K562 (cell line): ENCODE data around the gene TNKS2. TPM values are rescaled to one million over a fixed set of nuclear protein-coding genes. Genes with fewer than 3 reads are reported as not detected.

Experiments
- ARID1B ChIP-seq: fragments of 450-650 bp; IDR thresholded peaks from 2 replicates; pipeline ENCODE4 v1.6.1; 2016; ENCODE audit warnings: antibody characterized with exemption, mild to moderate bottlenecking, inconsistent platforms
- ATF3 ChIP-seq, 2 experiments: fragments of 450-650 bp in 1 of 2; sonication (generic) in 1 of 2; formaldehyde crosslinking in 1 of 2; IDR thresholded peaks in 1 of 2; conservative IDR thresholded peaks in 1 of 2; 2 replicates each; pipeline versions ENCODE4 v1.6.1 to v1.8.1; 2016 to 2023; ENCODE audit warnings: mild to moderate bottlenecking in 2 of 2, moderate library complexity in 2 of 2, inconsistent platforms in 1 of 2, missing genetic modification reagents in 1 of 2
- CEBPB ChIP-seq: fragments of 450-650 bp; IDR thresholded peaks from 2 replicates; pipeline ENCODE4 v1.6.1; 2016; ENCODE audit warnings: missing genetic modification characterization, missing compliant biosample characterization
- CHD2 ChIP-seq: IDR thresholded peaks from 2 replicates; pipeline ENCODE4 v1.6.1; 2011; ENCODE audit warnings: low read depth, low read length
- DPF2 ChIP-seq: fragments of 450-650 bp; IDR thresholded peaks from 2 replicates; pipeline ENCODE4 v1.6.1; 2016
- EP300 ChIP-seq: IDR thresholded peaks from 2 replicates; pipeline ENCODE4 v1.6.1; 2012; ENCODE audit warnings: low read length, improper control_type of control experiment
- ETV1 ChIP-seq: fragments of 450-650 bp; conservative IDR thresholded peaks from 2 replicates; pipeline ENCODE4 v1.6.1; 2016; ENCODE audit warnings: missing genetic modification characterization, control low read depth, low read depth, missing compliant biosample characterization
- FOXK2 ChIP-seq, 2 experiments: fragments of 450-650 bp; IDR thresholded peaks in 1 of 2; conservative IDR thresholded peaks in 1 of 2; 2 replicates each; pipeline ENCODE4 v1.6.1; 2016; ENCODE audit warnings: low read depth in 2 of 2, mild to moderate bottlenecking in 1 of 2
- FOXM1 ChIP-seq, 2 experiments: fragments of 450-650 bp in 1 of 2; sonication (generic) in 1 of 2; formaldehyde crosslinking in 1 of 2; IDR thresholded peaks; 2 replicates each; pipeline versions ENCODE4 v1.6.1 to v1.9.0; 2017 to 2022; ENCODE audit warnings: low read depth in 2 of 2, mild to moderate bottlenecking in 2 of 2, missing genetic modification reagents in 1 of 2, moderate library complexity in 1 of 2
- HMBOX1 ChIP-seq: sonication (generic); IDR thresholded peaks from 2 replicates; pipeline ENCODE4 v1.6.1; 2016
- JUN ChIP-seq, 2 experiments: sonication (generic) in 1 of 2; formaldehyde crosslinking in 1 of 2; IDR thresholded peaks; 2 replicates each; pipeline versions ENCODE4 v1.6.1 to v1.8.0; 2012 to 2022; ENCODE audit warnings: borderline replicate concordance in 2 of 2, mild to moderate bottlenecking in 2 of 2, improper control_type of control experiment in 1 of 2, low read depth in 1 of 2, low read length in 1 of 2, missing genetic modification reagents in 1 of 2
- RBM17 ChIP-seq: fragments of 200-400 bp; formaldehyde crosslinking; IDR thresholded peaks from 2 replicates; pipeline ENCODE4 v1.6.1; 2017; ENCODE audit warnings: low read depth, mild to moderate bottlenecking, low read length, borderline replicate concordance
- TAL1 ChIP-seq: fragments of 450-650 bp; IDR thresholded peaks from 2 replicates; pipeline ENCODE4 v1.6.1; 2016; ENCODE audit warnings: mild to moderate bottlenecking
- TEAD4 ChIP-seq, 2 experiments: sonication (generic) in 1 of 2; formaldehyde crosslinking in 1 of 2; IDR thresholded peaks; 2 replicates each; pipeline versions ENCODE4 v1.6.1 to v1.8.0; 2012 to 2022; ENCODE audit warnings: borderline replicate concordance in 1 of 2, inconsistent platforms in 1 of 2, low read length in 1 of 2, mild to moderate bottlenecking in 1 of 2, missing genetic modification reagents in 1 of 2
- TFE3 ChIP-seq: fragments of 450-650 bp; formaldehyde crosslinking; IDR thresholded peaks from 2 replicates; pipeline ENCODE4 v1.4.0; 2020; ENCODE audit warnings: mild to moderate bottlenecking, mixed read lengths
- THRAP3 ChIP-seq: fragments of 450-650 bp; IDR thresholded peaks from 2 replicates; pipeline ENCODE4 v1.6.1; 2016; ENCODE audit warnings: mild to moderate bottlenecking, inconsistent platforms, borderline replicate concordance
- ZNF133 ChIP-seq: fragments of 250-450 bp; sonication (Bioruptor Pico); IDR thresholded peaks from 2 replicates; pipeline ENCODE4 v1.4.0; 2020; ENCODE audit warnings: mild to moderate bottlenecking
- ZNF766 ChIP-seq: fragments of 200-800 bp; sonication (Bioruptor generic); conservative IDR thresholded peaks from 2 replicates; pipeline ENCODE4 v1.6.1; 2016; ENCODE audit warnings: missing genetic modification characterization, missing compliant biosample characterization
- polyA plus RNA-seq, 8 experiments: library from polyadenylated mRNA; depleted of rRNA in 4 of 8; stranded (reverse) in 5 of 8; unstranded in 3 of 8; fragments of >200 nt; fragmentation: Nextera tagmentation in 2 of 8; fragmentation: Illumina TruSeq in 1 of 8; extraction: Ambion mirVana in 2 of 8; extraction: Trizol in 1 of 8; gene quantifications; 2 replicates each; pipeline versions ENCODE4 v1.2.1 to v1.2.3, GENCODE V29; 2011 to 2014; ENCODE audit warnings: inconsistent platforms in 1 of 8, missing spikeins in 1 of 8
- total RNA-seq, 7 experiments: library from RNA; depleted of rRNA in 6 of 7; stranded (reverse); fragments of >200 nt in 6 of 7; fragmentation: Illumina TruSeq in 2 of 7; extraction: Trizol in 2 of 7; gene quantifications; 2 replicates each; pipeline versions ENCODE4 v1.2.1 to v1.2.3, GENCODE V29; 2011 to 2021; ENCODE audit warnings: low replicate concordance in 1 of 7

TNKS2 gene
- total and polyA plus RNA-seq, 9 of the 15 experiments (the other 6 are each of a cell fraction or from before 2014, with no cell fraction given), result 3.5 to 19.8 (median 8.6) TPM

GRCh38 chr10:91901784-91902677 is 103.8 kb downstream of the TNKS2 start (continued):
- TF ChIP-seq HMBOX1, result peak; percentile 63
- TF ChIP-seq CEBPB, result peak; percentile 82
- peak; percentile 69 for TF ChIP-seq EP300
- TF ChIP-seq ZNF766 (CRISPR knock-in tag), result no peak
- TF ChIP-seq FOXK2 (conservative IDR thresholded peaks at IDR 0.05 in 1 of 2, IDR thresholded peaks at IDR 0.05 in 1 of 2; ENCODE audit: low read depth in 2 of 2), result 0 out of 4 replicates have a peak, but pooled peaks of 1 of the 2 experiments have one; percentile 49
- TF ChIP-seq RBM17, result no peak
- TF ChIP-seq FOXM1 (IDR thresholded peaks at IDR 0.05; ENCODE audit: low read depth), result no peak
- no peak for TF ChIP-seq FOXM1 (CRISPR knock-in tag; IDR thresholded peaks at IDR 0.05; ENCODE audit: low read depth)
- peak; percentile 95 for TF ChIP-seq ATF3 (IDR thresholded peaks at IDR 0.05)
- TF ChIP-seq ATF3 (CRISPR knock-in tag; conservative IDR thresholded peaks at IDR 0.05), result peak; percentile 32; the same call in 1 of the 2 replicates
- TF ChIP-seq TEAD4 (IDR thresholded peaks at IDR 0.05; ENCODE audit: low read length), result peak; percentile 22; the same call in 1 of the 2 replicates
- TF ChIP-seq TEAD4 (CRISPR knock-in tag; IDR thresholded peaks at IDR 0.05; ENCODE audit: borderline replicate concordance), result no peak
- TF ChIP-seq ARID1B, result peak; percentile 81
- TF ChIP-seq ETV1, result no peak; the same call in 1 of the 2 replicates
- TF ChIP-seq THRAP3, result no peak
- TF ChIP-seq ZNF133, result no peak
- TF ChIP-seq TFE3 (CRISPR knock-in tag), result no peak
- TF ChIP-seq DPF2, result peak; percentile 88
- no peak for TF ChIP-seq CHD2
- no peak for TF ChIP-seq TAL1
- TF ChIP-seq JUN (IDR thresholded peaks at IDR 0.05; ENCODE audit: borderline replicate concordance, low read depth, low read length), result peak; percentile 95
- no peak for TF ChIP-seq JUN (CRISPR knock-in tag; IDR thresholded peaks at IDR 0.05; ENCODE audit: borderline replicate concordance)
